Measurements from ENCODE around the gene C1QTNF6.

DNA sequence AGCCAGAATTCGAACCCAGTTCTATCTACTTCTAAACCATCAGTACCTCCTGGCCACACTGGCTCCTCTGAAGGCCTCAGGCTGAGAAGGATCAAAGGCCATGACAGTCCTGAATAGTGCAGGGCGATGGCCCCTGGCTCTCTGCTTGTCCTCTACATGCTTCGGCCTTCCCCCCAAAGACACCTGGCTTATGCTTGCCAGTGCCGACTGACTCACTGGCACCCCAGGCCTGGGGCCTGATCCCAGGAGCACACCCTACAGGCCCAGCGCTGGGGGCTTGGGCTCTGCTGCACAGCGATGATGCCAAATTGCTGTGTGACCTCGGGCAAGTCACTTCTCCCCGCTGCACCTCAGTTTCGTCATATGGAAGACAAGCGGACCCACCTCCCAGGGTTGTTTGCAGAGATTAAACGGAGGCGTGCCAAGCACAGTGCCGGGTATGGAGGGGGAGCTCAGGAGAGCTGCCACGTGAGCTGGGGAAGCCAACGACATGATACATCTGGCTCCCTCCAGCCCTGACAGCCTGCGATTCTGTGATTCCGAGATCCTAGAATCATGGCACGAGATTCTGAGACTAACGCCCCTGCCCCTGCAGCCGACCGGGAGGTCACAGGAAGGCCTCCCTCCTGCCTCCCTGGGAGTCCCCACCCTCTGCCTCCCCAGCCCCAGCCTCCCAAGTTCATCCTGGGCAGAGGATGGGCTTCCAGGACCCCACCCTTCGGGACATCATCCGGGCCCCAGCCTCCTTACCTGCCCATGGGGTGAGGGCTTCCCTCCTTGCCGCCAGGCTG is 23.2 kb upstream of the C1QTNF6 start:
- TF ChIP-seq, protein P1, sequence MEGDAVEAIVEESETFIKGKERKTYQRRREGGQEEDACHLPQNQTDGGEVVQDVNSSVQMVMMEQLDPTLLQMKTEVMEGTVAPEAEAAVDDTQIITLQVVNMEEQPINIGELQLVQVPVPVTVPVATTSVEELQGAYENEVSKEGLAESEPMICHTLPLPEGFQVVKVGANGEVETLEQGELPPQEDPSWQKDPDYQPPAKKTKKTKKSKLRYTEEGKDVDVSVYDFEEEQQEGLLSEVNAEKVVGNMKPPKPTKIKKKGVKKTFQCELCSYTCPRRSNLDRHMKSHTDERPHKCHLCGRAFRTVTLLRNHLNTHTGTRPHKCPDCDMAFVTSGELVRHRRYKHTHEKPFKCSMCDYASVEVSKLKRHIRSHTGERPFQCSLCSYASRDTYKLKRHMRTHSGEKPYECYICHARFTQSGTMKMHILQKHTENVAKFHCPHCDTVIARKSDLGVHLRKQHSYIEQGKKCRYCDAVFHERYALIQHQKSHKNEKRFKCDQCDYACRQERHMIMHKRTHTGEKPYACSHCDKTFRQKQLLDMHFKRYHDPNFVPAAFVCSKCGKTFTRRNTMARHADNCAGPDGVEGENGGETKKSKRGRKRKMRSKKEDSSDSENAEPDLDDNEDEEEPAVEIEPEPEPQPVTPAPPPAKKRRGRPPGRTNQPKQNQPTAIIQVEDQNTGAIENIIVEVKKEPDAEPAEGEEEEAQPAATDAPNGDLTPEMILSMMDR (optimal IDR thresholded peaks at IDR 0.05 in 1 of 3, IDR thresholded peaks at IDR 0.05 in 1 of 3, conservative IDR thresholded peaks at IDR 0.05 in 1 of 3; ENCODE audit: extremely low read depth in 1 of 3, insufficient read depth in 2 of 3, low read length in 3 of 3) = no peak
- TF ChIP-seq EZH2 (IDR thresholded peaks at IDR 0.05; ENCODE audit: low read length) = no peak

Measured in keratinocyte (primary cell).